Natural killer cell (primary cell): ENCODE data around the gene NPR2. TPM values are rescaled to one million over a fixed set of nuclear protein-coding genes. Genes with fewer than 3 reads are reported as not detected.
A peak's percentile ranks its signal among the peaks of the same experiment; 100 is the strongest.

Experiments
- ATAC-seq, 3 donors: fragments of 150-1000 bp in 2 of 3; fragments of 200-7000 bp in 1 of 3; cut with Tn5 transposase; 1 replicate in 1 of 3; 2 replicates in 2 of 3; pipeline ENCODE4 v1.10.0; 2021; ENCODE audit warnings: mild to moderate bottlenecking in 2 of 3, moderate library complexity in 2 of 3
- DNase-seq, 2 donors: peaks; one replicate each; pipeline versions ENCODE4 v3.0.0 to v3.0.0-alpha.2; 2013 to 2021; ENCODE audit warnings: mixed read lengths in 1 of 2
- H3K27ac ChIP-seq: one replicate; pipeline ENCODE4 v1.5.1; 2013; ENCODE audit warnings: mild to moderate bottlenecking, low read length
- H3K27me3 ChIP-seq: one replicate; pipeline ENCODE4 v1.6.1; 2013; ENCODE audit warnings: low read length; ENCODE audit not compliant: control insufficient read depth, insufficient read depth
- H3K36me3 ChIP-seq: one replicate; pipeline ENCODE4 v1.6.1; 2013; ENCODE audit warnings: low read length; ENCODE audit not compliant: control insufficient read depth, insufficient read depth
- H3K4me1 ChIP-seq: one replicate; pipeline ENCODE4 v1.6.1; 2013; ENCODE audit warnings: low read length; ENCODE audit not compliant: control insufficient read depth, insufficient read depth
- H3K4me3 ChIP-seq: one replicate; pipeline ENCODE4 v1.5.1; 2013; ENCODE audit warnings: low read length
- H3K9me3 ChIP-seq: one replicate; pipeline ENCODE4 v1.6.1; 2013; ENCODE audit warnings: low read length; ENCODE audit not compliant: control insufficient read depth, insufficient read depth
- H3K27ac Mint-ChIP-seq, 2 donors: one replicate each; pipeline ENCODE4 v1.8.0; 2022; ENCODE audit warnings: mild to moderate bottlenecking in 2 of 2, mixed read lengths in 2 of 2, moderate library complexity in 1 of 2
- H3K27me3 Mint-ChIP-seq, 2 donors: one replicate each; pipeline ENCODE4 v1.8.0; 2022; ENCODE audit warnings: low read depth in 2 of 2, mixed read lengths in 2 of 2
- H3K36me3 Mint-ChIP-seq: one replicate; pipeline ENCODE4 v1.8.0; 2022; ENCODE audit warnings: mixed read lengths
- H3K4me1 Mint-ChIP-seq, 2 donors: one replicate each; pipeline ENCODE4 v1.8.0; 2022; ENCODE audit warnings: mixed read lengths in 2 of 2
- H3K4me3 Mint-ChIP-seq: one replicate; pipeline ENCODE4 v1.8.0; 2022; ENCODE audit warnings: mild to moderate bottlenecking, moderate library complexity, mixed read lengths
- H3K9me3 Mint-ChIP-seq, 2 donors: one replicate each; pipeline ENCODE4 v1.8.0; 2022; ENCODE audit warnings: mixed read lengths in 2 of 2
- WGBS: methylation state at CpG from one replicate; pipeline ENCODE4 v1.1.7; 2013; ENCODE audit warnings: missing lambda C conversion rate; ENCODE audit not compliant: insufficient coverage; 5-methylcytosine and 5-hydroxymethylcytosine counted together
- intact Hi-C: fragments of 100-400 bp; cut with micrococcal nuclease; formaldehyde crosslinking; loops from one replicate; pipeline ENCODE4 v1.14.2; 2022
- total RNA-seq, 4 donors: library from RNA; stranded (reverse); fragments of 120-200 nt in 1 of 4; gene quantifications; one replicate each; pipeline versions ENCODE4 v1.2.3 to v1.2.4, GENCODE V29; 2013 to 2022
- TF ChIP-seq, protein P1 (sequence below): fragments of 200-600 bp; IDR thresholded peaks from one replicate; pipeline ENCODE4 v1.8.0; 2022; ENCODE audit warnings: antibody characterized with exemption

NPR2 gene
- total RNA-seq, 3 donors from 2014 or later (not counting 1 experiment from before 2014, with no cell fraction given), result 2.1 to 2.7 (median 2.4) TPM

DNA sequence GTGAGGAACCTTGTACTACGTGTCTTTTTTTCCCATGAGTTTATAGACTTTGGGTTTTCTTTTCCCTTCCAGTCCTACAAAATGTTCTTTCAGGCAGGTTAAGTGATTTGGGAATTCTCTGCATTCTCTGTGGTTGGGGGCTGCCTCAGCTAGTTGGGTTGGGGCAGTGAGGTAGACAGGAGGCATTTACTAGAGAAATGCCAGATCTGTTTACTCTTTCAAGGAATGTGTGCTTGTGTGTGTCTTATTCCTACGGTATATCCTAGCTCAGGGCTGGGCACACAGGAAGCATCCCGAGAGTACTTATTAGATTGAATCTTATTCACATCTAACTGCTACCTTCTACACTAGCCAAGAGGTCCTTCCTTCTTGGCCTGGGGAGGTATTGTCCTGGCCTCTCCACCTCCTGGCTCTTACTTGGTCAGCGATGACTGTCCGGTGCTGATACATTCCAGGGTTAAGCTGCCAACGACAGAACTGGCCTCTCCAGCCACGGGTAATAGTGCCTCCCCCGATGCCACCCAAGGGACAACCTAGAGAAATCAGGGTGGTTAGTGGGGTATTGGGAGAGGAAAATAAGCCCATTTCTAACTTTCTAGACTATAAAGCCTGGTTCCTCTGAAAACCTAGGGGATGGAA, 47.4 kb upstream of the NPR2 start:
- H3K9me3 Mint-ChIP-seq, result no peaks in the 10 kb centered on the region
- Histone ChIP-seq H3K4me3 (no peak overlapping the region), H3K9me3 (no peaks in the 10 kb centered on the region), H3K27me3 (no peaks in the 10 kb centered on the region), H3K27ac (no peak overlapping the region), H3K4me1 (peaks cover 33% of the 10 kb centered on the region), H3K36me3 (peaks cover 39% of the 10 kb centered on the region)
- H3K27me3 Mint-ChIP-seq, result no peaks in the 10 kb centered on the region
- DNase-seq, result no peak
- intact Hi-C loops, result no loop called here
- peaks cover 9% of the 10 kb centered on the region for H3K36me3 Mint-ChIP-seq
- no peak overlapping the region for H3K27ac Mint-ChIP-seq
- TF ChIP-seq, protein P1, sequence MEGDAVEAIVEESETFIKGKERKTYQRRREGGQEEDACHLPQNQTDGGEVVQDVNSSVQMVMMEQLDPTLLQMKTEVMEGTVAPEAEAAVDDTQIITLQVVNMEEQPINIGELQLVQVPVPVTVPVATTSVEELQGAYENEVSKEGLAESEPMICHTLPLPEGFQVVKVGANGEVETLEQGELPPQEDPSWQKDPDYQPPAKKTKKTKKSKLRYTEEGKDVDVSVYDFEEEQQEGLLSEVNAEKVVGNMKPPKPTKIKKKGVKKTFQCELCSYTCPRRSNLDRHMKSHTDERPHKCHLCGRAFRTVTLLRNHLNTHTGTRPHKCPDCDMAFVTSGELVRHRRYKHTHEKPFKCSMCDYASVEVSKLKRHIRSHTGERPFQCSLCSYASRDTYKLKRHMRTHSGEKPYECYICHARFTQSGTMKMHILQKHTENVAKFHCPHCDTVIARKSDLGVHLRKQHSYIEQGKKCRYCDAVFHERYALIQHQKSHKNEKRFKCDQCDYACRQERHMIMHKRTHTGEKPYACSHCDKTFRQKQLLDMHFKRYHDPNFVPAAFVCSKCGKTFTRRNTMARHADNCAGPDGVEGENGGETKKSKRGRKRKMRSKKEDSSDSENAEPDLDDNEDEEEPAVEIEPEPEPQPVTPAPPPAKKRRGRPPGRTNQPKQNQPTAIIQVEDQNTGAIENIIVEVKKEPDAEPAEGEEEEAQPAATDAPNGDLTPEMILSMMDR, result no peak
- no peak for ATAC-seq
- no peak overlapping the region for H3K4me3 Mint-ChIP-seq
- WGBS, result 97% methylated on average over 8 of the region's 8 CpGs
- peaks cover 55 to 56% of the 10 kb centered on the region in 2 donors for H3K4me1 Mint-ChIP-seq

DNA sequence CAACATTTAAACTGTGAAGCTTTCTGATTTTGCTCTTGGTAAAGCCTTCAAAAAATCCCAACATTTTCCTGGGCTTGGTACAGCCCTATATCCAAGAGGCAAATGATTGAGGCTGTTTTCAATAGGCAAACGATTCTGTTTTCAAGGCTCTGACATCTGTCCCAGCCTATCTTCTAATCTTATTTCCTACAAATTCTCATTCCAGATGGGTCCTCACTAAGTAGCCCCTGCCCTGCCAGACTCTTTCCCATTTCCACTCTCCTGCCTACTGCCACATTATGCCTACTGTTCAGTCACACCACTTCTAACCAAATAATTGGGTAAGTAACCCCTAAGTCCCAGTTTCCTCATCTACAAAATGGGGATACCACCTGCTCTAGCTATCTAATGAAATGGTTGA, 45.8 kb upstream of the NPR2 start:
- WGBS, result 82% methylated on average over 1 of the region's 1 CpG
- peak overlapping the region; percentile 53 for H3K4me3 Mint-ChIP-seq
- H3K4me1 ChIP-seq, result peaks cover 42% of the 10 kb centered on the region
- TF ChIP-seq, protein P1, result no peak
- no peaks in the 10 kb centered on the region for H3K9me3 Mint-ChIP-seq
- ATAC-seq, result no peak
- H3K36me3 ChIP-seq, result peaks cover 24% of the 10 kb centered on the region
- intact Hi-C loops, result loop anchor here (5.0 kb wide), 1 partner anchor 143 kb away; no protein-coding TSS in a partner anchor
- no peak for DNase-seq
- H3K27ac ChIP-seq, result no peak overlapping the region
- H3K4me1 Mint-ChIP-seq, result peaks cover 63 to 66% of the 10 kb centered on the region in 2 donors
- H3K9me3 ChIP-seq, result no peaks in the 10 kb centered on the region
- peaks cover 9% of the 10 kb centered on the region for H3K36me3 Mint-ChIP-seq
- H3K27me3 Mint-ChIP-seq, result no peaks in the 10 kb centered on the region
- peak overlapping the region in 1 of 2 donors; percentile 32 for H3K27ac Mint-ChIP-seq
- H3K4me3 ChIP-seq, result no peak overlapping the region
- no peaks in the 10 kb centered on the region for H3K27me3 ChIP-seq

DNA sequence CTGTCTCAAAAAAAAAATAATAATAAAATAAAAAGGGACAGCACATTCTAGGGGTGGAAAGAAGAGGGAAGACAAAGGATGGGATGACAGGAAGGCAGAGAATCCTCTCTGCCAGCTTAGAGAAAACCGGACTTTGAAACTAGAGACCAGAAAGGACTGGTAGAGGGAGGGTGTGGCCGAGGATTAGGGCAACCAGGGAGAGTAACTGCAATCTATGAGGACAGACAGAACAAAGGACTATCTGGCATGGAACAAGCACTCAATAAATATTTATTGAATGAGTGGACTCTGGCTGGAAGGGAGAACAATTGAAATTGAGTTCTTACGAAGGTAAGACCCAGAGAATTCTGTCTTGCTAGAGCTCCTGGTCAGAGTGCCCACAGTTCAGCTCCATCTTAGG, 44.8 kb upstream of the NPR2 start:
- TF ChIP-seq, protein P1, result no peak
- peaks cover 40% of the 10 kb centered on the region for H3K4me1 ChIP-seq
- Mint-ChIP-seq H3K27ac (peak overlapping the region in 1 of 2 donors; percentile 92), H3K27me3 (no peaks in the 10 kb centered on the region), H3K36me3 (peaks cover 9% of the 10 kb centered on the region), H3K9me3 (no peaks in the 10 kb centered on the region), H3K4me3 (peak overlapping the region; percentile 91), H3K4me1 (peaks cover 61 to 65% of the 10 kb centered on the region in 2 donors)
- no peaks in the 10 kb centered on the region for H3K27me3 ChIP-seq
- WGBS, result 89% methylated on average over 3 of the region's 3 CpGs
- intact Hi-C loops, result loop anchor here (5.0 kb wide), 1 partner anchor 144 kb away; no protein-coding TSS in a partner anchor
- H3K4me3 ChIP-seq, result no peak overlapping the region
- DNase-seq (no peak), ATAC-seq (no peak)
- no peaks in the 10 kb centered on the region for H3K9me3 ChIP-seq
- H3K27ac ChIP-seq, result no peak overlapping the region
- peaks cover 29% of the 10 kb centered on the region for H3K36me3 ChIP-seq
